Measurements from ENCODE around the gene PSMG1. TPM values are rescaled to one million over a fixed set of nuclear protein-coding genes. Genes with fewer than 3 reads are reported as not detected.

PSMG1 gene
- total and polyA plus RNA-seq, 9 of the 15 experiments (the other 6 are each of a cell fraction or from before 2014, with no cell fraction given), result 54.5 to 427 (median 328) TPM

DNA sequence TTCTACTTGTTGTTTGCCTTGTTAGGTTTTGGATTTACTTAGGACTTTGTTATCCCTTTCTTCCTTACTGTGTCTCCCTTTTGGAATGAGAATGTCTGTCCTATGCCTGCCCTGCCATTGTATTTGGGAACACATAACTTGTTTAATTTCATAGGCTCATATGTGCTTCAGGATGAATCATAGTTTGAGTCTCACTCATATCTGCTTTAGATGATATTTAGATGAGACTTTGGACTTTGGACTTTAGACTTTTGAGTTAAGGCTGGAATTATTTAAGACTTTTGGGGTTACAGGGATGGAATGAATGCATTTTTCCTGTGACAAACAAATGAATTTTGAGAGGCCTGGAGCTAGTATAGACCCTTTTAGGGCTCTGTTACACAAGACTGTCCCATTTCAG lies 33.4 kb downstream of the PSMG1 start:
- in situ Hi-C loops (cut with MboI), result no loop called here
- H3K4me2 ChIP-seq (ENCODE audit: insufficient read depth, low read length), result no peak overlapping the region
- no peaks in the 10 kb centered on the region; a peak in 1 of 5 replicates for H3K4me1 ChIP-seq (replicated peaks in 1 of 2; ENCODE audit: control insufficient read depth in 2 of 2, insufficient read depth in 2 of 2, low read length in 2 of 2)
- H3K9ac ChIP-seq (ENCODE audit: insufficient read depth in 1 of 2, low read depth in 2 of 2, low read length in 2 of 2), result no peak overlapping the region
- no peaks in the 10 kb centered on the region for H3K9me1 ChIP-seq (ENCODE audit: control insufficient read depth, insufficient read depth, low read length)
- intact Hi-C loops (cut with micrococcal nuclease), result no loop called here
- no TSS peak for BruUV-seq (replicated peaks)
- H2AFZ ChIP-seq (ENCODE audit: low read depth, low read length), result no peak overlapping the region
- H4K20me1 ChIP-seq (replicated peaks; ENCODE audit: control insufficient read depth, insufficient read depth, low read length), result no peaks in the 10 kb centered on the region
- H3K36me3 ChIP-seq (ENCODE audit: control insufficient read depth, insufficient read depth, low read length), result no peaks in the 10 kb centered on the region
- no peak overlapping the region for H3K4me3 ChIP-seq
- POLR2A ChIA-PET, result interaction anchor here (0.6 to 1.3 kb wide), 3 partner anchors 8 to 238 kb away, joined by 3 to 5 read pairs (median 3); no protein-coding TSS in a partner anchor
- H3K27ac ChIP-seq (ENCODE audit: extremely low read depth, low read depth, low read length), result no peak overlapping the region
- CTCF ChIA-PET (ENCODE audit: low intra/inter-chr PET ratio), result no interaction called here
- no peaks in the 10 kb centered on the region for H3K9me3 ChIP-seq (replicated peaks; ENCODE audit: control insufficient read depth, insufficient read depth, low read depth, low read length)
- FAIRE-seq, result no peak
- DNase-seq (ENCODE audit: extremely low read depth in 1 of 4, low spot score in 3 of 4), result no peak
- H3K79me2 ChIP-seq (ENCODE audit: control insufficient read depth, insufficient read depth, low read length), result no peaks in the 10 kb centered on the region
- peaks cover 5 to 8% of the 10 kb centered on the region in 2 experiments; a peak in 3 of 5 replicates for H3K27me3 ChIP-seq (ENCODE audit: control insufficient read depth in 2 of 2, insufficient read depth in 2 of 2, low read length in 2 of 2)
- no peak for ATAC-seq
- TF ChIP-seq RBM39 (optimal IDR thresholded peaks at IDR 0.05; ENCODE audit: low read depth, low read length), result no peak
- no peak for TF ChIP-seq ZNF436 (CRISPR knock-in tag; IDR thresholded peaks at IDR 0.05)
- TF ChIP-seq ZBTB1 (CRISPR knock-in tag; IDR thresholded peaks at IDR 0.05; ENCODE audit: borderline replicate concordance, low read depth), result no peak
- TF ChIP-seq ESRRB (CRISPR knock-in tag; IDR thresholded peaks at IDR 0.05; ENCODE audit: borderline replicate concordance), result no peak
- TF ChIP-seq, protein P1, sequence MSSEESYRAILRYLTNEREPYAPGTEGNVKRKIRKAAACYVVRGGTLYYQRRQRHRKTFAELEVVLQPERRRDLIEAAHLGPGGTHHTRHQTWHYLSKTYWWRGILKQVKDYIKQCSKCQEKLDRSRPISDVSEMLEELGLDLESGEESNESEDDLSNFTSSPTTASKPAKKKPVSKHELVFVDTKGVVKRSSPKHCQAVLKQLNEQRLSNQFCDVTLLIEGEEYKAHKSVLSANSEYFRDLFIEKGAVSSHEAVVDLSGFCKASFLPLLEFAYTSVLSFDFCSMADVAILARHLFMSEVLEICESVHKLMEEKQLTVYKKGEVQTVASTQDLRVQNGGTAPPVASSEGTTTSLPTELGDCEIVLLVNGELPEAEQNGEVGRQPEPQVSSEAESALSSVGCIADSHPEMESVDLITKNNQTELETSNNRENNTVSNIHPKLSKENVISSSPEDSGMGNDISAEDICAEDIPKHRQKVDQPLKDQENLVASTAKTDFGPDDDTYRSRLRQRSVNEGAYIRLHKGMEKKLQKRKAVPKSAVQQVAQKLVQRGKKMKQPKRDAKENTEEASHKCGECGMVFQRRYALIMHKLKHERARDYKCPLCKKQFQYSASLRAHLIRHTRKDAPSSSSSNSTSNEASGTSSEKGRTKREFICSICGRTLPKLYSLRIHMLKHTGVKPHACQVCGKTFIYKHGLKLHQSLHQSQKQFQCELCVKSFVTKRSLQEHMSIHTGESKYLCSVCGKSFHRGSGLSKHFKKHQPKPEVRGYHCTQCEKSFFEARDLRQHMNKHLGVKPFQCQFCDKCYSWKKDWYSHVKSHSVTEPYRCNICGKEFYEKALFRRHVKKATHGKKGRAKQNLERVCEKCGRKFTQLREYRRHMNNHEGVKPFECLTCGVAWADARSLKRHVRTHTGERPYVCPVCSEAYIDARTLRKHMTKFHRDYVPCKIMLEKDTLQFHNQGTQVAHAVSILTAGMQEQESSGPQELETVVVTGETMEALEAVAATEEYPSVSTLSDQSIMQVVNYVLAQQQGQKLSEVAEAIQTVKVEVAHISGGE (CRISPR knock-in tag; IDR thresholded peaks at IDR 0.05), result no peak
- TF ChIP-seq, protein P2, sequence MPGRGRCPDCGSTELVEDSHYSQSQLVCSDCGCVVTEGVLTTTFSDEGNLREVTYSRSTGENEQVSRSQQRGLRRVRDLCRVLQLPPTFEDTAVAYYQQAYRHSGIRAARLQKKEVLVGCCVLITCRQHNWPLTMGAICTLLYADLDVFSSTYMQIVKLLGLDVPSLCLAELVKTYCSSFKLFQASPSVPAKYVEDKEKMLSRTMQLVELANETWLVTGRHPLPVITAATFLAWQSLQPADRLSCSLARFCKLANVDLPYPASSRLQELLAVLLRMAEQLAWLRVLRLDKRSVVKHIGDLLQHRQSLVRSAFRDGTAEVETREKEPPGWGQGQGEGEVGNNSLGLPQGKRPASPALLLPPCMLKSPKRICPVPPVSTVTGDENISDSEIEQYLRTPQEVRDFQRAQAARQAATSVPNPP (IDR thresholded peaks at IDR 0.05; ENCODE audit: borderline replicate concordance, insufficient read depth, insufficient read length), result no peak
- no peak for TF ChIP-seq ZNF778 (CRISPR knock-in tag; IDR thresholded peaks at IDR 0.05)
- TF ChIP-seq, protein P3, sequence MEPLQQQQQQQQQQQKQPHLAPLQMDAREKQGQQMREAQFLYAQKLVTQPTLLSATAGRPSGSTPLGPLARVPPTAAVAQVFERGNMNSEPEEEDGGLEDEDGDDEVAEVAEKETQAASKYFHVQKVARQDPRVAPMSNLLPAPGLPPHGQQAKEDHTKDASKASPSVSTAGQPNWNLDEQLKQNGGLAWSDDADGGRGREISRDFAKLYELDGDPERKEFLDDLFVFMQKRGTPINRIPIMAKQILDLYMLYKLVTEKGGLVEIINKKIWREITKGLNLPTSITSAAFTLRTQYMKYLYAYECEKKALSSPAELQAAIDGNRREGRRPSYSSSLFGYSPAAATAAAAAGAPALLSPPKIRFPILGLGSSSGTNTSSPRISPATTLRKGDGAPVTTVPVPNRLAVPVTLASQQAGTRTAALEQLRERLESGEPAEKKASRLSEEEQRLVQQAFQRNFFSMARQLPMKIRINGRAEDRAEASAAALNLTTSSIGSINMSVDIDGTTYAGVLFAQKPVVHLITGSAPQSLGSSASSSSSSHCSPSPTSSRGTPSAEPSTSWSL (CRISPR knock-in tag; IDR thresholded peaks at IDR 0.05; ENCODE audit: borderline replicate concordance), result no peak
